Heart right ventricle (tissue), 16 donors: Measurements from ENCODE around the gene TBC1D22A. TPM values are rescaled to one million over a fixed set of nuclear protein-coding genes. Genes with fewer than 3 reads are reported as not detected.

Experiments used
- ATAC-seq, 8 donors: fragments of 200-7000 bp; cut with Tn5 transposase; one replicate each; pipeline ENCODE4 v1.9.1; 2020; ENCODE audit warnings: mild to moderate bottlenecking in 8 of 8, moderate library complexity in 8 of 8, moderate number of reproducible peaks in 1 of 8
- DNase-seq, 2 donors: peaks; one replicate each; pipeline ENCODE4 v3.0.0-alpha.2; 2020
- H3K27ac ChIP-seq, 10 donors: fragments of 200-600 bp; sonication (generic) in 2 of 10; one replicate each; pipeline versions ENCODE4 v1.5.0 to v1.8.0; 2020 to 2022; ENCODE audit warnings: mild to moderate bottlenecking in 3 of 10
- H3K27me3 ChIP-seq, 7 donors: fragments of 200-600 bp; one replicate each; pipeline ENCODE4 v1.8.0; 2021 to 2022; ENCODE audit warnings: mild to moderate bottlenecking in 2 of 7
- H3K36me3 ChIP-seq, 9 donors: fragments of 200-600 bp; sonication (generic) in 1 of 9; one replicate each; pipeline versions ENCODE4 v1.5.0 to v1.8.0; 2020 to 2022; ENCODE audit warnings: mild to moderate bottlenecking in 2 of 9
- H3K4me1 ChIP-seq, 9 donors: fragments of 200-600 bp; sonication (generic) in 1 of 9; one replicate each; pipeline versions ENCODE4 v1.5.0 to v1.8.0; 2020 to 2022; ENCODE audit warnings: mild to moderate bottlenecking in 4 of 9
- H3K4me3 ChIP-seq, 10 donors: fragments of 200-600 bp; sonication (generic) in 2 of 10; one replicate each; pipeline versions ENCODE4 v1.5.0 to v1.8.0; 2020 to 2022; ENCODE audit warnings: mild to moderate bottlenecking in 7 of 10, moderate library complexity in 2 of 10
- H3K9me3 ChIP-seq, 11 donors: fragments of 200-600 bp in 10 of 11; sonication (generic) in 2 of 11; one replicate each; pipeline versions ENCODE4 v1.5.0 to v1.8.0; 2013 to 2022; ENCODE audit warnings: mild to moderate bottlenecking in 2 of 11, control low read depth in 1 of 11, moderate library complexity in 1 of 11
- WGBS, 2 donors: extraction: QIAGEN DNeasy Blood & Tissue Kit; methylation state at CpG; one replicate each; pipeline ENCODE4 v1.1.7; 2013; ENCODE audit warnings: inconsistent platforms in 1 of 2; 5-methylcytosine and 5-hydroxymethylcytosine counted together
- intact Hi-C, 10 donors: fragments of 100-400 bp; cut with DNase I; formaldehyde crosslinking; loops; one replicate each; pipeline versions ENCODE4 v1.11.1 to v1.14.2; 2022
- polyA plus RNA-seq, 2 donors: library from polyadenylated mRNA; stranded (reverse); fragments of 200-250 nt; gene quantifications; one replicate each; pipeline ENCODE4 v1.2.3, GENCODE V29; 2013
- total RNA-seq, 10 donors: library from RNA; stranded (reverse); fragmentation: NEBNext Ultra II Directional in 3 of 10; extraction: Animal tissue kit (Norgen Biotek cat#: 25700) in 3 of 10; gene quantifications; one replicate each; pipeline versions ENCODE4 v1.2.1 to v1.2.4, GENCODE V29; 2021 to 2023
- TF ChIP-seq, protein P1 (sequence below), 9 donors: fragments of 200-600 bp; sonication (generic) in 2 of 9; IDR thresholded peaks; one replicate each; pipeline versions ENCODE4 v1.5.0 to v1.8.0; 2021 to 2022; ENCODE audit warnings: antibody characterized with exemption in 9 of 9, mild to moderate bottlenecking in 5 of 9, moderate library complexity in 1 of 9
- donor health status: Arrhythmogenic right ventricular cardiomyopathy.
- donor health status: ischemic (EF 13 %, LVEDD 7.1; RV severe dilation, severe dysfunction).
- donor health status: healthy with polysubstance abuse.
- donor health status: DM: no; HTN: yes; CAD: no.
- donor health status: DM: no; HTN: no; CAD: no.
- donor health status: ischemic (EF 25% LVEDD 6.9; RV normal size, moderate dysfunction).
- donor health status: ischemic (EF 25% LVEDD 5.7; RV mildly dilated, moderate dysfunction).
- donor health status: healthy.
- donor health status: DM: yes; HTN: yes; CAD: no.
- donor health status: Ischemic cardiomyopathy.
- donor health status: ischemic (EF 35%, LVEDD 5.7; RV mildly dilated, moderate dysfunction).
- donor health status: nonischemic (EF 11% LVEDD 7.7; RV severe dilation, severe dysfunction).
- donor health status: DM: yes; HTN: yes; CAD: no.
- donor health status: PGD.
- donor health status: ischemic (EF 29% LVEDD 5.4; RV normal size, mild dysfunction).
- donor health status: nonischemic (EF 23%, LVEDD 6.1; RV moderate dilation, normal function).

TBC1D22A gene
- total and polyA plus RNA-seq, 12 donors: 7.2 to 27.9 (median 17.9) TPM

DNA sequence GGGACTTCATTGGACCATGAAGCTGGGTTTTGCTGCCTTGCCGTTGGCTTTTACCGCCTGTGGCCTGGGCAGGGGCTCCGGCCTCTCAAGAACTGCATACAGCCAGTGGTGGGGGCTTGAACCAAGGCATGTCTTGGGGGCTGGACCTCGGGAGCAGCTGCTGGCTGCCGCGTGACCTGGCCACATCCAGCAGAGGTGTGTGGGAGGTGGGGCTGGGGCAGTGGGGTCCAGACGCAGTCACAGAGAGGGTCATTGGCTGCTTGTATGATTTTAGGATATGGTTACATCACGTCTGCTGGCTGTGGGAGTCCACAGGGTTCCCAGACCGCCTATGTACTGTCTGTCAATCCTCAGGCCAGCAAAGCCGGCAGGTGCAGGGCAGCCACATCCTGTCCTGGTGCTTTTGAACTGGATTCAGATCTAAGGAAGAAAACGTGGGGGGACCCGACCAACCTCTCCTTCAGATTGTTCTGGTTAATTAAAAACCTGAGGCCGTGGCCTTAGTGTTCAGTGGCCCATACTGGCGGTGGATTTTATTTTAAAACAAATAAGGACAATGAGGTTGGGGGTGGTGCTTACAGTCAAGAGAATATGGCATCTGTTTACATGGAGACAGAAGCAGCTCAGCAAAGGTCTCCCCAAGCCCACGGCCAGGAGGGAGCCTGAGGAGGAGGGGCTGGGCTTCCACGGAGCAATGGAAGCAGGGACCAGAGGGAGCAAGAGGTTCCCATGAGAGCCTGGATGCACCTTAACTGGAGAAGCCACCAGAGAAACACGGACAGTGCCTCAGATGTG lies 426.0 kb downstream of the TBC1D22A start:
- no peak for DNase-seq
- no peaks in the 10 kb centered on the region for H3K27me3 ChIP-seq
- no peak overlapping the region for H3K27ac ChIP-seq
- H3K4me3 ChIP-seq: no peak overlapping the region
- no peak for ATAC-seq
- H3K36me3 ChIP-seq: no peaks in the 10 kb centered on the region
- TF ChIP-seq, protein P1, sequence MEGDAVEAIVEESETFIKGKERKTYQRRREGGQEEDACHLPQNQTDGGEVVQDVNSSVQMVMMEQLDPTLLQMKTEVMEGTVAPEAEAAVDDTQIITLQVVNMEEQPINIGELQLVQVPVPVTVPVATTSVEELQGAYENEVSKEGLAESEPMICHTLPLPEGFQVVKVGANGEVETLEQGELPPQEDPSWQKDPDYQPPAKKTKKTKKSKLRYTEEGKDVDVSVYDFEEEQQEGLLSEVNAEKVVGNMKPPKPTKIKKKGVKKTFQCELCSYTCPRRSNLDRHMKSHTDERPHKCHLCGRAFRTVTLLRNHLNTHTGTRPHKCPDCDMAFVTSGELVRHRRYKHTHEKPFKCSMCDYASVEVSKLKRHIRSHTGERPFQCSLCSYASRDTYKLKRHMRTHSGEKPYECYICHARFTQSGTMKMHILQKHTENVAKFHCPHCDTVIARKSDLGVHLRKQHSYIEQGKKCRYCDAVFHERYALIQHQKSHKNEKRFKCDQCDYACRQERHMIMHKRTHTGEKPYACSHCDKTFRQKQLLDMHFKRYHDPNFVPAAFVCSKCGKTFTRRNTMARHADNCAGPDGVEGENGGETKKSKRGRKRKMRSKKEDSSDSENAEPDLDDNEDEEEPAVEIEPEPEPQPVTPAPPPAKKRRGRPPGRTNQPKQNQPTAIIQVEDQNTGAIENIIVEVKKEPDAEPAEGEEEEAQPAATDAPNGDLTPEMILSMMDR (IDR thresholded peaks at IDR 0.05): no peak
- 74 to 77% methylated on average over 17 of the region's 17 CpGs for WGBS, 2 donors
- intact Hi-C loops: no loop called here
- H3K9me3 ChIP-seq: peaks cover 0 to 30% (median 17%) of the 10 kb centered on the region in 11 donors
- no peaks in the 10 kb centered on the region for H3K4me1 ChIP-seq

DNA sequence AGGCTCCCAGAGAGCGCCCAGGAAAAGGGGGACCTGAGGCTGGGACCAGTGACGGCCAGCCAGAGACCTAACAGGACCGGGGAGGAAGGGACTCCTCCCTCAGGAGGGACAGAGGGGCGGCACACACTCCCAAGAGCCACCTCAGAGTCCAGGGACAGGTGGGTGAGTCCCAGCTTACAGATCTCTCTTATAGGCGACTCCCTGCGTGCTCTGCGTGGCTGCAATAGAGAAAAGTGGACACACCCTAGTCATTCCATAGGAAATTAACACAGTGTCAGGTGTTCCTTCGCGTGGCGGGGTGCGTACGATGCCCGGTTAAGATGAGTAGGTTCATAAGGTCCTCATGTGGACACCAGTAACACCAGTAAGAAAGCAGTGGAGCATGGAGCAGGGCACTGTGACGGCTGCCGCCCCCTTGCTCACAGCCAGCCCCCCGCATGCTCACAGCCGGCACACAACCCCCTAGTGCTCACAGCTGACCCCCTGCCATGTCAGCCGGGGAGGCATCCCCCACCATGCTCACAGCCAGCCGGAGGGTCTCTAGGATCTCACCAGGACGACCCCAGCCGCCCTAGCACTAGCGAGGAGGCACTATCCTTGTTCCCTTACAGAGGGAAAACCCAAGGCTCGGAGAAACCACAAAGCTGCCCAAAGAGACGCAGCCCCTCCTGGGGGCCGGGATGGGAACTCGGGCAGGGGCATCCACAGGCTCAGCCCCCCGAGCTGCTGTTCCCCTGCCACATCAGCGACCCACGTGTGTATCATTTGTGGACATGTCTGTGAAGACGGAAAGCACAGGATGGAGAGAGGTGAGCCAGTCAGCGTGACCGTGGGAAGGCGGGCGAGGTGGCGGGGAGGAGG lies 426.8 kb downstream of the TBC1D22A start:
- Histone ChIP-seq H3K36me3 (no peaks in the 10 kb centered on the region), H3K27me3 (no peaks in the 10 kb centered on the region), H3K9me3 (peaks cover 0 to 30% (median 17%) of the 10 kb centered on the region in 11 donors), H3K27ac (no peak overlapping the region), H3K4me3 (no peak overlapping the region), H3K4me1 (no peaks in the 10 kb centered on the region)
- TF ChIP-seq, protein P1 (IDR thresholded peaks at IDR 0.05): no peak
- 88 to 89% methylated on average over 35 of the region's 35 CpGs for WGBS, 2 donors
- intact Hi-C loops: no loop called here
- ATAC-seq (no peak), DNase-seq (no peak)

DNA sequence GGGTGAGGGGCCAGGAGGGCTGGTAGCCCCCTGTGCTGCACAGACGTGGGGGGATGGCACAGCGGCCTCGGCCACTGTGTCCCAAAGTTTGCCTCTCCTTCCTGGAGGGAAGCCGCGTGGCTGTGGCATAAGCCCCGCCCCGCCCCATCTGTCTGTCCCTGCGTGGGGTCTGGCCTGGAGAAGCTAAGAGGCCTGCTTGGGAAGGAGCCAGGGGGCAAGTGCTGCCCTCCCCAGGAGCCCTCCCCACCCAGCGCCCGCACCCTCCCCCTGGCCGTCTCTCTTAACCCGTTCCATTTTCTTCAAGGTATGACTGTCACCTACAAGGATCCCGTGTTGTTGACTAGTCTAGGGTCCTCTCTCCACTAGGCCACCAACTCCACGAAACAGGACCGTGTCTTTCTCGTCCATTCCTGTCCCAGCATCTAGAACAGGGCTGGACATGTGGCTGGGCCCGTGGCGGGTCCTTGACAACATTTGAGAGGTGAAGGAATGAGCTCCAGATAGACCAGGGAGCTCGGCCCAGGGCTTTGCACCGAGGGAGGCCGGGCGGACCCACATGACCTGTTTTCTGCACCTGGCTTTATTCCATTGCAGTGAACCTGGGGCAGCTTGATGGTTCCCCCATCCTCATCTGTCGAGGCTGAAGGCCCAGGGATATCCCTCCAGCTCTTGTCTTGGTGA lies 428.0 kb downstream of the TBC1D22A start:
- 88 to 90% methylated on average over 23 of the region's 23 CpGs for WGBS, 2 donors
- ATAC-seq: no peak
- Histone ChIP-seq H3K9me3 (peaks cover 0 to 18% (median 9%) of the 10 kb centered on the region in 11 donors), H3K27ac (no peak overlapping the region), H3K4me3 (no peak overlapping the region), H3K4me1 (no peaks in the 10 kb centered on the region), H3K27me3 (no peaks in the 10 kb centered on the region), H3K36me3 (no peaks in the 10 kb centered on the region)
- TF ChIP-seq, protein P1 (IDR thresholded peaks at IDR 0.05): no peak
- no peak for DNase-seq
- intact Hi-C loops: no loop called here
